H1 (cell line): ENCODE results near the gene ALDH1B1. TPM values are rescaled to one million over a fixed set of nuclear protein-coding genes. Genes with fewer than 3 reads are reported as not detected.

ENCODE experiments used
- CTCF ChIA-PET: fragments of 300-600 bp; sonication (Branson Sonifier 250); formaldehyde crosslinking; loops from one replicate; lab custom pipeline; 2021; ENCODE audit not compliant: partially characterized antibody; lab: Charles Lee
- POLR2A ChIA-PET: fragments of 300-600 bp; sonication (Branson Sonifier 250); formaldehyde crosslinking; loops from one replicate; lab custom pipeline; 2021; ENCODE audit warnings: inconsistent platforms; ENCODE audit not compliant: partially characterized antibody; lab: Charles Lee
- DNase-seq, 2 experiments: peaks; one replicate each; pipeline versions ENCODE4 v3.0.0 to v3.0.0-alpha.2; 2010 to 2022; ENCODE audit warnings: low spot score in 2 of 2, low read depth in 1 of 2, mixed read lengths in 1 of 2
- FAIRE-seq: peaks from 2 replicates; lab custom pipeline; 2011; peaks lifted over from hg19 to GRCh38; lab: Jason Lieb, UNC
- H2AFZ ChIP-seq: 2 replicates; pipeline ENCODE4 v1.8.1; 2012; ENCODE audit warnings: low read length, inconsistent platforms
- H2AK5ac ChIP-seq: 2 replicates; pipeline ENCODE4 v1.6.1; 2013; ENCODE audit warnings: low read depth, low read length
- H2BK120ac ChIP-seq: replicated peaks from 2 replicates; pipeline ENCODE3; 2013; ENCODE audit warnings: low read depth, low read length, inconsistent platforms
- H2BK12ac ChIP-seq: 2 replicates; pipeline ENCODE4 v1.6.1; 2013; ENCODE audit warnings: low read depth, low read length
- H2BK15ac ChIP-seq: 2 replicates; pipeline ENCODE4 v1.6.1; 2013; ENCODE audit warnings: low read length
- H2BK20ac ChIP-seq: 2 replicates; pipeline ENCODE4 v1.6.1; 2013; ENCODE audit warnings: low read length
- H2BK5ac ChIP-seq: 2 replicates; pipeline ENCODE4 v1.6.1; 2013; ENCODE audit warnings: low read depth, low read length
- H3K14ac ChIP-seq: 2 replicates; pipeline ENCODE4 v1.6.1; 2013; ENCODE audit warnings: inconsistent platforms; ENCODE audit not compliant: insufficient read length
- H3K18ac ChIP-seq: 2 replicates; pipeline ENCODE4 v1.6.1; 2013; ENCODE audit warnings: low read length; ENCODE audit errors: extremely low read depth
- H3K23ac ChIP-seq: 2 replicates; pipeline ENCODE4 v1.6.1; 2013; ENCODE audit warnings: inconsistent platforms; ENCODE audit not compliant: insufficient read length
- H3K23me2 ChIP-seq: 2 replicates; pipeline ENCODE4 v1.6.1; 2013; ENCODE audit warnings: low read depth, low read length
- H3K27ac ChIP-seq: 2 replicates; pipeline ENCODE4 v1.6.1; 2011; ENCODE audit warnings: low read depth, low read length, inconsistent platforms
- H3K27me3 ChIP-seq, 4 experiments: replicated peaks in 1 of 4; 1 replicate in 1 of 4; 2 replicates in 3 of 4; pipeline versions ENCODE4 v1.6.1 to v1.8.1; 2011 to 2013; ENCODE audit warnings: low read length in 3 of 4, mild to moderate bottlenecking in 3 of 4, inconsistent platforms in 2 of 4, mixed read lengths in 2 of 4, moderate library complexity in 1 of 4; ENCODE audit not compliant: control insufficient read depth in 3 of 4, insufficient read depth in 3 of 4; ENCODE audit errors: extremely low read depth in 1 of 4
- H3K36me3 ChIP-seq, 4 experiments: 2 replicates each; pipeline versions ENCODE4 v1.6.1 to v1.8.1; 2011 to 2013; ENCODE audit warnings: mild to moderate bottlenecking in 4 of 4, low read length in 3 of 4, moderate library complexity in 2 of 4, control low read depth in 1 of 4, inconsistent platforms in 1 of 4; ENCODE audit not compliant: insufficient read depth in 4 of 4, control insufficient read depth in 2 of 4
- H3K4ac ChIP-seq: replicated peaks from 2 replicates; pipeline ENCODE3; 2013; ENCODE audit warnings: low read length, low read depth, mixed read lengths, inconsistent platforms; ENCODE audit not compliant: insufficient read length
- H3K4me1 ChIP-seq, 4 experiments: replicated peaks in 1 of 4; 1 replicate in 1 of 4; 2 replicates in 3 of 4; pipeline versions ENCODE4 v1.6.1 to v1.8.1; 2011 to 2013; ENCODE audit warnings: low read length in 3 of 4, inconsistent platforms in 2 of 4, mixed read lengths in 1 of 4; ENCODE audit not compliant: insufficient read depth in 4 of 4, control insufficient read depth in 3 of 4
- H3K4me2 ChIP-seq, 2 experiments: 2 replicates each; pipeline versions ENCODE4 v1.6.1 to v1.8.1; 2011 to 2013; ENCODE audit warnings: low read depth in 2 of 2, low read length in 2 of 2, control low read depth in 1 of 2, inconsistent platforms in 1 of 2, mild to moderate bottlenecking in 1 of 2; ENCODE audit not compliant: insufficient read depth in 1 of 2
- H3K4me3 ChIP-seq, 4 experiments: fragments of 200-600, 300-600 bp in 1 of 4; sonication (generic), shearing (Covaris generic), sonication (Bioruptor Twin) in 1 of 4; 2 replicates each; pipeline versions ENCODE4 v1.5.1 to v1.8.1; 2011 to 2016; ENCODE audit warnings: low read length in 4 of 4, low read depth in 3 of 4, control low read depth in 2 of 4, inconsistent platforms in 2 of 4, mild to moderate bottlenecking in 2 of 4, mixed read lengths in 1 of 4, moderate library complexity in 1 of 4; ENCODE audit not compliant: insufficient read depth in 2 of 4; ENCODE audit errors: extremely low read depth in 1 of 4
- H3K56ac ChIP-seq: replicated peaks from 2 replicates; pipeline ENCODE3; 2013; ENCODE audit warnings: low read depth, mild to moderate bottlenecking, mixed read lengths, low read length, inconsistent platforms; ENCODE audit not compliant: insufficient read length
- H3K79me1 ChIP-seq: 2 replicates; pipeline ENCODE4 v1.6.1; 2013; ENCODE audit warnings: low read depth, low read length, control low read depth
- H3K79me2 ChIP-seq, 2 experiments: 2 replicates each; pipeline versions ENCODE4 v1.6.1 to v1.8.1; 2012 to 2013; ENCODE audit warnings: low read length in 2 of 2, mild to moderate bottlenecking in 2 of 2, inconsistent platforms in 1 of 2; ENCODE audit not compliant: insufficient read depth in 2 of 2, control insufficient read depth in 1 of 2
- H3K9ac ChIP-seq, 4 experiments: replicated peaks in 1 of 4; 1 replicate in 1 of 4; 2 replicates in 3 of 4; pipeline versions ENCODE4 v1.6.1 to v1.8.1; 2011 to 2013; ENCODE audit warnings: low read depth in 3 of 4, low read length in 3 of 4, control low read depth in 2 of 4, mild to moderate bottlenecking in 2 of 4, moderate library complexity in 2 of 4, inconsistent platforms in 1 of 4; ENCODE audit errors: extremely low read depth in 1 of 4
- H3K9me3 ChIP-seq, 2 experiments: 2 replicates each; pipeline versions ENCODE4 v1.6.1 to v1.8.1; 2012 to 2013; ENCODE audit warnings: mild to moderate bottlenecking in 2 of 2, moderate library complexity in 2 of 2, control low read depth in 1 of 2, inconsistent platforms in 1 of 2, low read depth in 1 of 2, low read length in 1 of 2, mixed read lengths in 1 of 2; ENCODE audit not compliant: insufficient read depth in 2 of 2
- H4K20me1 ChIP-seq, 2 experiments: replicated peaks in 1 of 2; 2 replicates each; pipeline versions ENCODE3 to v1.8.1; 2011 to 2013; ENCODE audit warnings: inconsistent platforms in 2 of 2, low read length in 2 of 2, mild to moderate bottlenecking in 1 of 2; ENCODE audit not compliant: insufficient read depth in 2 of 2, control insufficient read depth in 1 of 2
- H4K5ac ChIP-seq: 2 replicates; pipeline ENCODE4 v1.6.1; 2013; ENCODE audit warnings: low read length, low read depth, mixed read lengths, inconsistent platforms; ENCODE audit not compliant: insufficient read length
- H4K8ac ChIP-seq: 2 replicates; pipeline ENCODE4 v1.8.0; 2013; ENCODE audit warnings: mild to moderate bottlenecking, moderate library complexity, low read length, inconsistent platforms; ENCODE audit not compliant: insufficient read depth; ENCODE audit errors: extremely low read depth
- H4K91ac ChIP-seq: replicated peaks from 2 replicates; pipeline ENCODE3; 2013; ENCODE audit warnings: low read length, mixed read lengths, inconsistent platforms; ENCODE audit not compliant: insufficient read length
- BCL11A ChIP-seq, 2 experiments: IDR thresholded peaks; one replicate each; pipeline ENCODE4 v1.6.1; 2011; ENCODE audit warnings: low read depth in 2 of 2, low read length in 2 of 2, mild to moderate bottlenecking in 2 of 2
- CBX5 ChIP-seq: fragments of 300-800, 300-1000 bp; sonication (generic); IDR thresholded peaks from 2 replicates; pipeline ENCODE4 v1.7.1; 2016; ENCODE audit warnings: antibody characterized with exemption, low read length, low read depth
- CTCF ChIP-seq, 3 experiments: IDR thresholded peaks; 1 replicate in 2 of 3; 2 replicates in 1 of 3; pipeline versions ENCODE4 v1.5.1 to v1.6.1; 2011; ENCODE audit warnings: low read length in 3 of 3, mild to moderate bottlenecking in 3 of 3, inconsistent platforms in 2 of 3, low read depth in 1 of 3, moderate library complexity in 1 of 3; ENCODE audit not compliant: insufficient read depth in 1 of 3; ENCODE audit errors: control extremely low read depth in 1 of 3
- KDM4A ChIP-seq: IDR thresholded peaks from one replicate; pipeline ENCODE4 v1.7.1; 2012; ENCODE audit warnings: low read depth, mild to moderate bottlenecking, moderate library complexity, low read length, inconsistent platforms; ENCODE audit not compliant: severe bottlenecking
- RAD21 ChIP-seq, 2 experiments: IDR thresholded peaks in 1 of 2; conservative IDR thresholded peaks in 1 of 2; 2 replicates each; pipeline ENCODE4 v1.6.1; 2011; ENCODE audit warnings: low read depth in 2 of 2, low read length in 2 of 2, improper control_type of control experiment in 1 of 2, inconsistent platforms in 1 of 2, mild to moderate bottlenecking in 1 of 2, moderate library complexity in 1 of 2
- RNF2 ChIP-seq: fragments of 200-900, 300-1000 bp; sonication (generic); IDR thresholded peaks from 2 replicates; pipeline ENCODE4 v1.7.1; 2016; ENCODE audit warnings: borderline replicate concordance, low read depth, mild to moderate bottlenecking, antibody characterized with exemption, low read length; ENCODE audit not compliant: poor library complexity, severe bottlenecking; ENCODE audit errors: missing control alignments
- TAF7 ChIP-seq: optimal IDR thresholded peaks from 2 replicates; pipeline ENCODE3; 2011; ENCODE audit warnings: low read depth, mild to moderate bottlenecking, inconsistent platforms, low read length, moderate library complexity, borderline replicate concordance
- TBP ChIP-seq: IDR thresholded peaks from 2 replicates; pipeline ENCODE4 v1.6.1; 2011; ENCODE audit warnings: low read depth, low read length, improper control_type of control experiment
- WGBS, 2 experiments: shearing (Covaris generic) in 1 of 2; methylation state at CpG; one replicate each; pipeline versions ENCODE4 v1.1.6 to v1.1.7; 2013 to 2015; ENCODE audit warnings: low lambda C conversion rate in 2 of 2, mixed read lengths in 2 of 2, inconsistent platforms in 1 of 2, low coverage in 1 of 2, missing lambda C conversion rate in 1 of 2; ENCODE audit not compliant: insufficient replicate concordance in 2 of 2, insufficient coverage in 1 of 2, insufficient read length in 1 of 2; ENCODE audit errors: extremely low coverage in 1 of 2, missing lambda C conversion rate in 1 of 2; 5-methylcytosine and 5-hydroxymethylcytosine counted together
- polyA plus RNA-seq, 7 experiments: library from polyadenylated mRNA; depleted of rRNA in 3 of 7; stranded (reverse) in 5 of 7; unstranded in 2 of 7; fragments of >200 nt in 5 of 7; fragments of 200-250 nt in 2 of 7; gene quantifications; 1 replicate in 5 of 7; 2 replicates in 1 of 7; 4 replicates in 1 of 7; pipeline versions ENCODE4 v1.2.1 to v1.2.3, GENCODE V29; 2011 to 2013; ENCODE audit warnings: missing spikeins in 2 of 7, mixed read lengths in 2 of 7
- total RNA-seq: library from RNA; stranded (reverse); fragmentation: NEBNext Ultra II Directional; extraction: Animal tissue kit (Norgen Biotek cat#: 25700); gene quantifications from 2 replicates; pipeline ENCODE4 v1.2.1, GENCODE V29; 2021

The ALDH1B1 gene
- total and polyA plus RNA-seq, 2 of the 8 experiments (the other 6 are each of a cell fraction or from before 2014, with no cell fraction given) = 41.6 to 78.7 TPM

- POLR2A ChIA-PET = interaction anchor here (0.9 kb wide), 1 partner anchor 21 kb away, joined by 3 read pairs; the partner anchor contains the start of gene ALDH1B1
- Histone ChIP-seq H3K79me2 (no peaks in the 10 kb centered on the region), H2BK15ac (no peak overlapping the region), H3K56ac (no peak overlapping the region), H4K91ac (no peak overlapping the region), H2BK12ac (no peak overlapping the region), H3K14ac (no peak overlapping the region), H3K27me3 (no peaks in the 10 kb centered on the region; a peak in 2 of 7 replicates), H2AK5ac (no peak overlapping the region), H3K27ac (no peak overlapping the region), H3K23ac (no peak overlapping the region), H4K20me1 (no peaks in the 10 kb centered on the region), H3K9me3 (no peaks in the 10 kb centered on the region), H3K9ac (no peak overlapping the region), H4K8ac (no peak overlapping the region), H3K4me1 (no peaks in the 10 kb centered on the region; a peak in 1 of 7 replicates), H2BK5ac (no peak overlapping the region), H3K79me1 (no peaks in the 10 kb centered on the region), H3K23me2 (no peaks in the 10 kb centered on the region), H2BK20ac (no peak overlapping the region), H2AFZ (no peak overlapping the region), H3K18ac (no peak overlapping the region), H3K4ac (no peak overlapping the region), H3K4me3 (no peak overlapping the region), H3K4me2 (no peak overlapping the region), H2BK120ac (no peak overlapping the region), H4K5ac (no peak overlapping the region), H3K36me3 (no peaks in the 10 kb centered on the region)
- TF ChIP-seq RNF2 = no peak
- peak; percentile 26 to 37; a peak in 2 of 4 replicates for TF ChIP-seq RAD21 (IDR thresholded peaks at IDR 0.05 in 1 of 2, conservative IDR thresholded peaks at IDR 0.05 in 1 of 2; ENCODE audit: low read depth in 2 of 2, low read length in 2 of 2)
- no peak for TF ChIP-seq TAF7
- no peak for TF ChIP-seq CBX5
- TF ChIP-seq TBP = no peak
- no peak for TF ChIP-seq KDM4A
- no peak for TF ChIP-seq CTCF (IDR thresholded peaks at IDR 0.05; ENCODE audit: control extremely low read depth in 1 of 3, insufficient read depth in 1 of 3, low read depth in 1 of 3, low read length in 3 of 3)
- no peak for TF ChIP-seq BCL11A (IDR thresholded peaks at IDR 0.05; ENCODE audit: low read depth in 2 of 2, low read length in 2 of 2)
- 89% methylated on average over 2 of the region's 2 CpGs; no CpG with 5 or more reads in 1 of the 2 experiments for WGBS, 2 experiments
- CTCF ChIA-PET = interaction anchor here (0.7 to 3.0 kb wide), 6 partner anchors 9 to 591 kb away, joined by 3 to 12 read pairs (median 3); no protein-coding TSS in a partner anchor
- DNase-seq (no peak), FAIRE-seq (no peak)
Measured at GRCh38 chr9:38371495-38371894, 21.0 kb upstream of the ALDH1B1 start.
